Liver (tissue), 9 donors: ENCODE measurements around the gene MYOT. TPM values are rescaled to one million over a fixed set of nuclear protein-coding genes. Genes with fewer than 3 reads are reported as not detected.
A peak's percentile ranks its signal among the peaks of the same experiment; 100 is the strongest.

Source experiments
- DNase-seq: peaks from one replicate; pipeline ENCODE4 v3.0.0-alpha.2; 2017; ENCODE audit warnings: low spot score
- H3K27ac ChIP-seq, 2 donors: one replicate each; pipeline ENCODE4 v1.7.0; 2013; ENCODE audit warnings: inconsistent platforms in 2 of 2, low read length in 2 of 2, control low read depth in 1 of 2, low read depth in 1 of 2, mild to moderate bottlenecking in 1 of 2
- H3K27me3 ChIP-seq, 4 donors: one replicate each; pipeline versions ENCODE4 v1.6.1 to v1.7.0; 2013; ENCODE audit warnings: low read length in 3 of 4, inconsistent platforms in 1 of 4, mild to moderate bottlenecking in 1 of 4, moderate library complexity in 1 of 4; ENCODE audit not compliant: control insufficient read depth in 4 of 4, insufficient read depth in 4 of 4
- H3K36me3 ChIP-seq, 4 donors: one replicate each; pipeline versions ENCODE4 v1.6.1 to v1.7.0; 2013; ENCODE audit warnings: low read length in 3 of 4, mild to moderate bottlenecking in 3 of 4, low read depth in 1 of 4, moderate library complexity in 1 of 4; ENCODE audit not compliant: control insufficient read depth in 4 of 4, insufficient read depth in 3 of 4
- H3K4me1 ChIP-seq, 4 donors: one replicate each; pipeline versions ENCODE4 v1.6.1 to v1.7.0; 2013; ENCODE audit warnings: low read length in 3 of 4, mild to moderate bottlenecking in 3 of 4, moderate library complexity in 1 of 4; ENCODE audit not compliant: control insufficient read depth in 4 of 4, insufficient read depth in 4 of 4
- H3K4me3 ChIP-seq, 3 donors: one replicate each; pipeline versions ENCODE4 v1.6.1 to v1.7.0; 2013; ENCODE audit warnings: low read length in 3 of 3, control low read depth in 1 of 3, low read depth in 1 of 3, mild to moderate bottlenecking in 1 of 3
- H3K9ac ChIP-seq, 2 donors: one replicate each; pipeline ENCODE4 v1.7.0; 2013; ENCODE audit warnings: low read length in 2 of 2, mild to moderate bottlenecking in 2 of 2, moderate library complexity in 2 of 2, control low read depth in 1 of 2, low read depth in 1 of 2
- H3K9me3 ChIP-seq, 4 donors: one replicate each; pipeline versions ENCODE4 v1.6.1 to v1.7.0; 2013; ENCODE audit warnings: low read length in 3 of 4; ENCODE audit not compliant: control insufficient read depth in 4 of 4
- CTCF ChIP-seq: fragments of 150-350 bp; IDR thresholded peaks from 2 replicates; pipeline ENCODE4 v1.5.1; 2017; ENCODE audit warnings: improper control_type of control experiment, low read depth, low read length; ENCODE audit not compliant: missing input control
- EGR1 ChIP-seq, 2 donors: IDR thresholded peaks; 2 replicates each; pipeline ENCODE4 v1.6.1; 2016 to 2018; ENCODE audit warnings: antibody characterized with exemption in 2 of 2, low read depth in 2 of 2
- FOXA2 ChIP-seq: IDR thresholded peaks from 2 replicates; pipeline ENCODE4 v1.6.1; 2016; ENCODE audit warnings: antibody characterized with exemption
- GABPA ChIP-seq, 2 donors: IDR thresholded peaks in 1 of 2; conservative IDR thresholded peaks in 1 of 2; 2 replicates each; pipeline ENCODE4 v1.6.1; 2016; ENCODE audit warnings: antibody characterized with exemption in 2 of 2, mild to moderate bottlenecking in 1 of 2, moderate library complexity in 1 of 2
- HNF4G ChIP-seq: IDR thresholded peaks from 2 replicates; pipeline ENCODE4 v1.6.1; 2016; ENCODE audit warnings: antibody characterized with exemption
- JUND ChIP-seq, 2 donors: IDR thresholded peaks; 2 replicates each; pipeline ENCODE4 v1.6.1; 2016; ENCODE audit warnings: antibody characterized with exemption in 2 of 2
- NR2F2 ChIP-seq: IDR thresholded peaks from 2 replicates; pipeline ENCODE4 v1.6.1; 2016; ENCODE audit warnings: antibody characterized with exemption
- SP1 ChIP-seq: IDR thresholded peaks from 2 replicates; pipeline ENCODE4 v1.6.1; 2018; ENCODE audit warnings: antibody characterized with exemption, mild to moderate bottlenecking
- TAF1 ChIP-seq: conservative IDR thresholded peaks from 2 replicates; pipeline ENCODE4 v1.6.1; 2016; ENCODE audit warnings: antibody characterized with exemption, mild to moderate bottlenecking
- ZBTB33 ChIP-seq: IDR thresholded peaks from 2 replicates; pipeline ENCODE4 v1.6.1; 2016; ENCODE audit warnings: antibody characterized with exemption
- WGBS: extraction: QIAGEN DNeasy Blood & Tissue Kit; methylation state at CpG from one replicate; pipeline ENCODE4 v1.1.7; 2013; 5-methylcytosine and 5-hydroxymethylcytosine counted together
- polyA plus RNA-seq, 2 donors: library from polyadenylated mRNA; stranded (reverse) in 1 of 2; unstranded in 1 of 2; fragments of 200-250 nt in 1 of 2; fragments of >200 nt in 1 of 2; fragmentation: Nextera tagmentation in 1 of 2; extraction: Ambion mirVana in 1 of 2; gene quantifications; one replicate each; pipeline versions ENCODE4 v1.2.1 to v1.2.3, GENCODE V29; 2013 to 2015
- total RNA-seq, 2 donors: library from RNA; depleted of rRNA; stranded (reverse); fragments of >200 nt; gene quantifications; one replicate each; pipeline ENCODE4 v1.2.3, GENCODE V29; 2014
- donor health status: healthy.
- donor health status: healthy.
- donor health status: healthy.
- donor health status: healthy.
- donor health status: healthy.

Gene MYOT
- total and polyA plus RNA-seq, 4 donors: 0.05 to 1.3 (median 0.34) TPM

- H3K27me3 ChIP-seq: no peaks in the 10 kb centered on the region
- DNase-seq: no peak
- WGBS: 85% methylated on average over 2 of the region's 2 CpGs
- peaks cover 0 to 2% (median 0%) of the 10 kb centered on the region in 4 donors for H3K4me1 ChIP-seq
- H3K9me3 ChIP-seq: peaks cover 0 to 3% (median 0%) of the 10 kb centered on the region in 4 donors
- no peaks in the 10 kb centered on the region for H3K36me3 ChIP-seq
- no peak overlapping the region for H3K4me3 ChIP-seq
- H3K27ac ChIP-seq: no peak overlapping the region
- TF ChIP-seq HNF4G (no peak), CTCF (no peak), GABPA (IDR thresholded peaks at IDR 0.05 in 1 of 2, conservative IDR thresholded peaks at IDR 0.05 in 1 of 2) (no peak)
- H3K9ac ChIP-seq: no peak overlapping the region
Observed at GRCh38 chr5:137887831-137888230, 20.2 kb downstream of the MYOT start.

GRCh38 chr5:137888466-137888862, 20.8 kb downstream of the MYOT start:
- Histone ChIP-seq H3K4me1 (peaks cover 0 to 2% (median 0%) of the 10 kb centered on the region in 4 donors), H3K36me3 (no peaks in the 10 kb centered on the region), H3K27ac (peak overlapping the region; percentile 11 to 73), H3K4me3 (peak overlapping the region in 1 of 3 donors; percentile 38), H3K27me3 (no peaks in the 10 kb centered on the region), H3K9me3 (peaks cover 0 to 3% (median 0%) of the 10 kb centered on the region in 4 donors), H3K9ac (peak overlapping the region in 1 of 2 donors; percentile 73)
- DNase-seq: no peak
- WGBS: 66% methylated on average over 7 of the region's 7 CpGs
- TF ChIP-seq CTCF: no peak
- no peak for TF ChIP-seq NR2F2
- no peak for TF ChIP-seq TAF1
- TF ChIP-seq JUND (IDR thresholded peaks at IDR 0.05): no peak
- no peak for TF ChIP-seq EGR1 (IDR thresholded peaks at IDR 0.05; ENCODE audit: low read depth in 2 of 2)
- no peak for TF ChIP-seq GABPA (IDR thresholded peaks at IDR 0.05 in 1 of 2, conservative IDR thresholded peaks at IDR 0.05 in 1 of 2)
- no peak for TF ChIP-seq FOXA2
- TF ChIP-seq SP1: no peak
- TF ChIP-seq ZBTB33: no peak
